Measurements from ENCODE around the gene CACNA2D2.

- TF ChIP-seq CTCF (conservative IDR thresholded peaks at IDR 0.05; ENCODE audit: low read depth, low read length) (no peak), POLR2A (IDR thresholded peaks at IDR 0.05; ENCODE audit: low read depth, low read length) (no peak)
- TF ChIP-seq, protein P1, sequence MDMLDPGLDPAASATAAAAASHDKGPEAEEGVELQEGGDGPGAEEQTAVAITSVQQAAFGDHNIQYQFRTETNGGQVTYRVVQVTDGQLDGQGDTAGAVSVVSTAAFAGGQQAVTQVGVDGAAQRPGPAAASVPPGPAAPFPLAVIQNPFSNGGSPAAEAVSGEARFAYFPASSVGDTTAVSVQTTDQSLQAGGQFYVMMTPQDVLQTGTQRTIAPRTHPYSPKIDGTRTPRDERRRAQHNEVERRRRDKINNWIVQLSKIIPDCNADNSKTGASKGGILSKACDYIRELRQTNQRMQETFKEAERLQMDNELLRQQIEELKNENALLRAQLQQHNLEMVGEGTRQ (IDR thresholded peaks at IDR 0.05; ENCODE audit: low read depth, low read length) = no peak
Observed at GRCh38 chr3:50530001-50530970, 26.9 kb upstream of the CACNA2D2 start.
